Ishikawa (cell line): Measurements from ENCODE around the gene SCD5.

Experiments used
- CEBPB ChIP-seq: IDR thresholded peaks from 2 replicates; pipeline ENCODE4 v1.6.1; 2012
- CREB1 ChIP-seq: IDR thresholded peaks from 2 replicates; pipeline ENCODE4 v1.6.1; 2012; ENCODE audit warnings: low read depth
- EGR1 ChIP-seq: IDR thresholded peaks from 2 replicates; pipeline ENCODE4 v1.6.1; 2012
- EP300 ChIP-seq: IDR thresholded peaks from 2 replicates; pipeline ENCODE4 v1.6.1; 2012; ENCODE audit warnings: borderline replicate concordance
- FOXM1 ChIP-seq: IDR thresholded peaks from 2 replicates; pipeline ENCODE4 v1.6.1; 2012; ENCODE audit warnings: low read depth, borderline replicate concordance
- MAX ChIP-seq: IDR thresholded peaks from 2 replicates; pipeline ENCODE4 v1.6.1; 2012
- NFIC ChIP-seq: IDR thresholded peaks from 2 replicates; pipeline ENCODE4 v1.6.1; 2012
- RAD21 ChIP-seq: IDR thresholded peaks from 2 replicates; pipeline ENCODE4 v1.6.1; 2012; ENCODE audit warnings: low read depth
- REST ChIP-seq: IDR thresholded peaks from 2 replicates; pipeline ENCODE4 v1.6.1; 2012; ENCODE audit warnings: low read depth, mild to moderate bottlenecking
- TAF1 ChIP-seq: IDR thresholded peaks from 2 replicates; pipeline ENCODE4 v1.6.1; 2012; ENCODE audit warnings: low read depth, mild to moderate bottlenecking
- TCF12 ChIP-seq: IDR thresholded peaks from 2 replicates; pipeline ENCODE4 v1.6.1; 2012; ENCODE audit warnings: low read depth
- TEAD4 ChIP-seq: IDR thresholded peaks from 2 replicates; pipeline ENCODE4 v1.6.1; 2012
- USF1 ChIP-seq: IDR thresholded peaks from 2 replicates; pipeline ENCODE4 v1.6.1; 2012
- YY1 ChIP-seq: IDR thresholded peaks from 2 replicates; pipeline ENCODE4 v1.6.1; 2012; ENCODE audit warnings: low read depth
- ZBTB7A ChIP-seq: IDR thresholded peaks from 2 replicates; pipeline ENCODE4 v1.6.1; 2012; ENCODE audit warnings: low read depth

The SCD5 gene

GRCh38 chr4:82642331-82642730 lies 156.3 kb downstream of the SCD5 start:
- no peak for TF ChIP-seq TCF12
- no peak for TF ChIP-seq TEAD4
- no peak for TF ChIP-seq MAX
- no peak for TF ChIP-seq USF1
- no peak for TF ChIP-seq TAF1
- no peak for TF ChIP-seq NFIC
- TF ChIP-seq REST, result no peak
- no peak for TF ChIP-seq CEBPB
- no peak for TF ChIP-seq EP300
- TF ChIP-seq EGR1, result no peak
- TF ChIP-seq ZBTB7A, result no peak
- no peak for TF ChIP-seq YY1

GRCh38 chr4:82640540-82640939 lies 158.1 kb downstream of the SCD5 start:
- TF ChIP-seq MAX (no peak), CREB1 (no peak), USF1 (no peak), EGR1 (no peak), CEBPB (no peak), TCF12 (no peak), REST (no peak), TAF1 (no peak), FOXM1 (no peak)

- TF ChIP-seq FOXM1 (no peak), EGR1 (no peak), TAF1 (no peak), REST (no peak)
Observed at GRCh38 chr4:82639971-82640370, 158.6 kb downstream of the SCD5 start.

GRCh38 chr4:82638479-82638878 lies 160.1 kb downstream of the SCD5 start:
- TF ChIP-seq EP300, result no peak
- TF ChIP-seq RAD21, result no peak
- TF ChIP-seq REST, result no peak
- TF ChIP-seq FOXM1, result no peak
- no peak for TF ChIP-seq TEAD4
